Measurements from ENCODE around the gene HYAL4.

The HYAL4 gene

GRCh38 chr7:123798532-123799188 is 46.3 kb upstream of the HYAL4 start:
- no peak overlapping the region for H3K23ac ChIP-seq (ENCODE audit: low read length)
- H2BK12ac ChIP-seq (ENCODE audit: low read length) = no peak overlapping the region
- H4K91ac ChIP-seq (ENCODE audit: low read depth, low read length) = no peak overlapping the region
- H3K27ac ChIP-seq (ENCODE audit: low read depth, low read length) = no peak overlapping the region
- no peak overlapping the region for H3K9ac ChIP-seq (ENCODE audit: low read length)
- no peak overlapping the region for H4K12ac ChIP-seq (ENCODE audit: low read depth, low read length)
- H2BK5ac ChIP-seq (ENCODE audit: low read depth, low read length, poor library complexity) = no peak overlapping the region
- no peak overlapping the region for H2AK5ac ChIP-seq (ENCODE audit: low read length)
- no peak overlapping the region for H3K4ac ChIP-seq (ENCODE audit: low read depth, low read length)
- peaks cover 3% of the 10 kb centered on the region for H3K9me3 ChIP-seq (ENCODE audit: insufficient read depth, low read depth, low read length)
- WGBS (ENCODE audit: extremely low coverage, insufficient coverage, insufficient read length) = no CpG with 5 or more reads among the region's 6 CpGs
- no peak overlapping the region for H2AFZ ChIP-seq (ENCODE audit: insufficient read depth, low read length, poor library complexity)
- no peak overlapping the region for H4K8ac ChIP-seq (ENCODE audit: low read depth, low read length)
- no peak for DNase-seq
- no peak overlapping the region for H3K4me3 ChIP-seq (ENCODE audit: low read depth, low read length)
- no peaks in the 10 kb centered on the region for H3K79me2 ChIP-seq (ENCODE audit: control insufficient read depth, insufficient read depth, low read length, poor library complexity)
- H2BK120ac ChIP-seq (ENCODE audit: insufficient read depth, low read length, poor library complexity) = no peak overlapping the region
- no peaks in the 10 kb centered on the region for H3K79me1 ChIP-seq (ENCODE audit: low read length)
- H3K36me3 ChIP-seq (ENCODE audit: control insufficient read depth in 1 of 2, insufficient read depth in 2 of 2, low read length in 2 of 2) = no peaks in the 10 kb centered on the region
- H3K4me1 ChIP-seq (ENCODE audit: control insufficient read depth in 1 of 2, insufficient read depth in 2 of 2, low read length in 2 of 2) = no peaks in the 10 kb centered on the region
- H3K18ac ChIP-seq (ENCODE audit: low read length) = no peak overlapping the region
- no peaks in the 10 kb centered on the region for H3K27me3 ChIP-seq (ENCODE audit: insufficient read depth, low read length)
- H3K14ac ChIP-seq (ENCODE audit: low read length) = no peak overlapping the region
- H3K4me2 ChIP-seq (ENCODE audit: low read length) = no peak overlapping the region

- DNase-seq = no peak
- Histone ChIP-seq H2BK120ac (ENCODE audit: insufficient read depth, low read length, poor library complexity) (no peak overlapping the region), H3K4me1 (ENCODE audit: control insufficient read depth in 1 of 2, insufficient read depth in 2 of 2, low read length in 2 of 2) (no peaks in the 10 kb centered on the region), H2BK5ac (ENCODE audit: low read depth, low read length, poor library complexity) (no peak overlapping the region), H3K79me1 (ENCODE audit: low read length) (no peaks in the 10 kb centered on the region), H3K4ac (ENCODE audit: low read depth, low read length) (no peak overlapping the region), H3K9me3 (ENCODE audit: insufficient read depth, low read depth, low read length) (no peaks in the 10 kb centered on the region), H3K27me3 (ENCODE audit: insufficient read depth, low read length) (no peaks in the 10 kb centered on the region), H3K79me2 (ENCODE audit: control insufficient read depth, insufficient read depth, low read length, poor library complexity) (no peaks in the 10 kb centered on the region), H3K4me2 (ENCODE audit: low read length) (no peak overlapping the region), H2AFZ (ENCODE audit: insufficient read depth, low read length, poor library complexity) (no peak overlapping the region), H3K18ac (ENCODE audit: low read length) (no peak overlapping the region), H2AK5ac (ENCODE audit: low read length) (no peak overlapping the region), H2BK12ac (ENCODE audit: low read length) (no peak overlapping the region), H3K36me3 (ENCODE audit: control insufficient read depth in 1 of 2, insufficient read depth in 2 of 2, low read length in 2 of 2) (no peaks in the 10 kb centered on the region), H3K23ac (ENCODE audit: low read length) (no peak overlapping the region), H4K8ac (ENCODE audit: low read depth, low read length) (no peak overlapping the region), H3K9ac (ENCODE audit: low read length) (no peak overlapping the region), H4K12ac (ENCODE audit: low read depth, low read length) (no peak overlapping the region), H4K91ac (ENCODE audit: low read depth, low read length) (no peak overlapping the region), H3K27ac (ENCODE audit: low read depth, low read length) (no peak overlapping the region), H3K4me3 (ENCODE audit: low read depth, low read length) (no peak overlapping the region), H3K14ac (ENCODE audit: low read length) (no peak overlapping the region)
- no CpG with 5 or more reads among the region's 1 CpG for WGBS (ENCODE audit: extremely low coverage, insufficient coverage, insufficient read length)
These were observed 42.7 kb upstream of the HYAL4 start for GRCh38 chr7:123802249-123802648.

GRCh38 chr7:123805287-123805686 is 39.7 kb upstream of the HYAL4 start:
- no peak overlapping the region for H3K4ac ChIP-seq (ENCODE audit: low read depth, low read length)
- no peaks in the 10 kb centered on the region for H3K79me2 ChIP-seq (ENCODE audit: control insufficient read depth, insufficient read depth, low read length, poor library complexity)
- no peak overlapping the region for H4K12ac ChIP-seq (ENCODE audit: low read depth, low read length)
- H2BK120ac ChIP-seq (ENCODE audit: insufficient read depth, low read length, poor library complexity) = no peak overlapping the region
- DNase-seq = no peak
- H3K9me3 ChIP-seq (ENCODE audit: insufficient read depth, low read depth, low read length) = no peaks in the 10 kb centered on the region
- no peak overlapping the region for H3K23ac ChIP-seq (ENCODE audit: low read length)
- H2AFZ ChIP-seq (ENCODE audit: insufficient read depth, low read length, poor library complexity) = no peak overlapping the region
- no peak overlapping the region for H3K4me2 ChIP-seq (ENCODE audit: low read length)
- no peaks in the 10 kb centered on the region for H3K36me3 ChIP-seq (ENCODE audit: control insufficient read depth in 1 of 2, insufficient read depth in 2 of 2, low read length in 2 of 2)
- no peak overlapping the region for H3K9ac ChIP-seq (ENCODE audit: low read length)
- H3K18ac ChIP-seq (ENCODE audit: low read length) = no peak overlapping the region
- H3K14ac ChIP-seq (ENCODE audit: low read length) = no peak overlapping the region
- no peaks in the 10 kb centered on the region for H3K4me1 ChIP-seq (ENCODE audit: control insufficient read depth in 1 of 2, insufficient read depth in 2 of 2, low read length in 2 of 2)
- no peak overlapping the region for H2BK5ac ChIP-seq (ENCODE audit: low read depth, low read length, poor library complexity)
- H3K4me3 ChIP-seq (ENCODE audit: low read depth, low read length) = no peak overlapping the region
- no peak overlapping the region for H3K27ac ChIP-seq (ENCODE audit: low read depth, low read length)
- no peaks in the 10 kb centered on the region for H3K27me3 ChIP-seq (ENCODE audit: insufficient read depth, low read length)
- no peak overlapping the region for H2AK5ac ChIP-seq (ENCODE audit: low read length)
- no peak overlapping the region for H4K91ac ChIP-seq (ENCODE audit: low read depth, low read length)
- no peak overlapping the region for H2BK12ac ChIP-seq (ENCODE audit: low read length)
- H3K79me1 ChIP-seq (ENCODE audit: low read length) = no peaks in the 10 kb centered on the region
- no peak overlapping the region for H4K8ac ChIP-seq (ENCODE audit: low read depth, low read length)

- H2BK12ac ChIP-seq (ENCODE audit: low read length) = no peak overlapping the region
- no peaks in the 10 kb centered on the region for H3K9me3 ChIP-seq (ENCODE audit: insufficient read depth, low read depth, low read length)
- no peak overlapping the region for H4K91ac ChIP-seq (ENCODE audit: low read depth, low read length)
- no peaks in the 10 kb centered on the region for H3K79me1 ChIP-seq (ENCODE audit: low read length)
- no peak overlapping the region for H3K9ac ChIP-seq (ENCODE audit: low read length)
- no peaks in the 10 kb centered on the region for H3K79me2 ChIP-seq (ENCODE audit: control insufficient read depth, insufficient read depth, low read length, poor library complexity)
- no peak overlapping the region for H4K12ac ChIP-seq (ENCODE audit: low read depth, low read length)
- no peak overlapping the region for H3K18ac ChIP-seq (ENCODE audit: low read length)
- H2BK5ac ChIP-seq (ENCODE audit: low read depth, low read length, poor library complexity) = no peak overlapping the region
- H3K14ac ChIP-seq (ENCODE audit: low read length) = no peak overlapping the region
- no peak overlapping the region for H2AK5ac ChIP-seq (ENCODE audit: low read length)
- no peaks in the 10 kb centered on the region for H3K27me3 ChIP-seq (ENCODE audit: insufficient read depth, low read length)
- H3K4me3 ChIP-seq (ENCODE audit: low read depth, low read length) = no peak overlapping the region
- H3K4ac ChIP-seq (ENCODE audit: low read depth, low read length) = no peak overlapping the region
- DNase-seq = peak; percentile 80 to 93
- no peaks in the 10 kb centered on the region for H3K4me1 ChIP-seq (ENCODE audit: control insufficient read depth in 1 of 2, insufficient read depth in 2 of 2, low read length in 2 of 2)
- H2BK120ac ChIP-seq (ENCODE audit: insufficient read depth, low read length, poor library complexity) = no peak overlapping the region
- WGBS (ENCODE audit: extremely low coverage, insufficient coverage, insufficient read length) = no CpG with 5 or more reads among the region's 2 CpGs
- H3K23ac ChIP-seq (ENCODE audit: low read length) = no peak overlapping the region
- H3K27ac ChIP-seq (ENCODE audit: low read depth, low read length) = no peak overlapping the region
- H2AFZ ChIP-seq (ENCODE audit: insufficient read depth, low read length, poor library complexity) = no peak overlapping the region
- H4K8ac ChIP-seq (ENCODE audit: low read depth, low read length) = no peak overlapping the region
- H3K36me3 ChIP-seq (ENCODE audit: control insufficient read depth in 1 of 2, insufficient read depth in 2 of 2, low read length in 2 of 2) = no peaks in the 10 kb centered on the region
- no peak overlapping the region for H3K4me2 ChIP-seq (ENCODE audit: low read length)
These were observed 35.5 kb upstream of the HYAL4 start for GRCh38 chr7:123809471-123809870.
